Fibroblast of upper back skin (primary cell): Measurements from ENCODE around the gene TMUB2.
"Not testable (repeated sequence)": the region's sequence is repeated elsewhere in the genome, so short reads cannot be mapped to it uniquely, and the experiment has no call there.

Experiments
- DNase-seq: peaks from one replicate; pipeline ENCODE4 v3.0.0-alpha.2; 2013

Gene TMUB2

GRCh38 chr17:44219616-44220212 lies 32.9 kb downstream of the TMUB2 start, which contains the start of gene UBTF:
TSS of gene UBTF (minus strand) at chr17:44219675. CDS start at chr17:44218229, 1,446 bp downstream.
- DNase-seq, result peak; percentile 80

- peak; percentile 43 for DNase-seq
Measured at GRCh38 chr17:44220213-44221083, 33.7 kb downstream of the TMUB2 start.

- peak; percentile 82 for DNase-seq
Measured at GRCh38 chr17:44221084-44221861, 34.5 kb downstream of the TMUB2 start.

GRCh38 chr17:44221862-44222111 lies 35.0 kb downstream of the TMUB2 start:
- no peak for DNase-seq

GRCh38 chr17:44222112-44222869 lies 35.5 kb downstream of the TMUB2 start:
- DNase-seq, result peak; percentile 79

- DNase-seq, result peak; percentile 66
Measured at GRCh38 chr17:44223541-44224071, 36.8 kb downstream of the TMUB2 start.

GRCh38 chr17:44229090-44229489 lies 42.3 kb downstream of the TMUB2 start:
- DNase-seq, result no peak

- no peak for DNase-seq
Measured at GRCh38 chr17:44230140-44230539, 43.4 kb downstream of the TMUB2 start.

- DNase-seq, result no peak
Measured at GRCh38 chr17:44232061-44232460, 45.3 kb downstream of the TMUB2 start.

GRCh38 chr17:44233582-44233981 lies 46.8 kb downstream of the TMUB2 start:
- DNase-seq, result no peak

GRCh38 chr17:44235583-44235936 lies 48.8 kb downstream of the TMUB2 start:
- peak; percentile 31 for DNase-seq

- DNase-seq, result no peak
Measured at GRCh38 chr17:44236444-44236991, 49.7 kb downstream of the TMUB2 start.

- DNase-seq, result not testable (repeated sequence)
Measured at GRCh38 chr17:44237886-44238285, 51.1 kb downstream of the TMUB2 start.

- DNase-seq, result no peak
Measured at GRCh38 chr17:44241106-44241624, 54.4 kb downstream of the TMUB2 start.
